ENCODE data around the gene COBL. TPM values are rescaled to one million over a fixed set of nuclear protein-coding genes. Genes with fewer than 3 reads are reported as not detected.

Gene COBL
- total and polyA plus RNA-seq, 2 donors (not counting 3 experiments of a cell fraction or from before 2014, with no cell fraction given): 0.11 TPM; not detected in 1

DNA sequence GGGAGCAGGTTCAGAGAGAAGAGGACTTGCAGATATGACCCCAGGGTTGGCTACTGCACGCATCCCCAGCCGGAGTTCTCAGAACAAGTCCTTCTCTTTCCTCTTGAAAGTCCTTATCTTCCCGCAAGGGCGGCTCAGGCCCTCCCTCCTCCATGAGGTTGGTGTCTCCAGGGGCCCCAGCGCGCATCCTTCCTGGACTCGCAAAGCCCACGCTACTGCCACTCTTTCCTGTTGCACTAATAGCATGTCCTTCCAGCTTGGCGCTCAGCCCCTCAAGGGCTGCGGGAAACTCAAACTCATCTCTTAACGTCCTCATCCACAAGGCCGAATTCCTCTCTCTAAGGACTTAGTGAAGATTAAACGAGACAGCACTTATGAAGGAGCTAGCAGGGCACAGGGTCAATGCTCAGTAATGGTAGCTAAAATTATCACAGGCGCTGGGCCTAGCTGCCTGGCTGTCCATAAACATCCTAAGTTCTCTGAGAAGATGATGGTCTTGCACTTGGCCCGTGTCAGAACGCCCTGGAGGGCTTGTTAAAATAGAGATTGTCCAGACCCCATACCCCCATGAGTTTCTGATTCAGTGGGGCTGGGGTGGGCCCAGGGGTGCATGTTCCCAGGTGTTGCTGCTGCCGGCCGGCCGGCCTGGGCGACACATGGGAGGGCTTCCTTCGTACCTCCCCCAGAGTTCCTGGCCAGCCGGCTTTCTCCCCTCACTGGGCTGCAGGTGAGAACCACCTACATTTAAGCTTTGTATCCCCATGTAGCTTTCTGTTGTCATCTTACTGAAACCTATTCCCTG lies 261.4 kb downstream of the COBL start:
- Histone ChIP-seq H3K79me2 (ENCODE audit: control insufficient read depth, insufficient read depth, low read length) (no peaks in the 10 kb centered on the region), H3K9ac (replicated peaks; ENCODE audit: extremely low read depth, insufficient read depth, low read length) (no peak overlapping the region), H3K4me1 (ENCODE audit: control insufficient read depth, extremely low read depth, insufficient read depth, low read length) (no peaks in the 10 kb centered on the region), H3K36me3 (ENCODE audit: control insufficient read depth in 2 of 2, extremely low read depth in 1 of 2, insufficient read depth in 2 of 2, low read length in 2 of 2) (no peaks in the 10 kb centered on the region), H3K9me1 (replicated peaks; ENCODE audit: control insufficient read depth, extremely low read depth, insufficient read depth, low read length) (no peaks in the 10 kb centered on the region), H3K4me3 (replicated peaks in 1 of 3; ENCODE audit: insufficient read depth in 1 of 3, low read depth in 1 of 3, low read length in 3 of 3) (no peak overlapping the region), H4K20me1 (replicated peaks; ENCODE audit: control insufficient read depth, extremely low read depth, insufficient read depth, low read length) (no peaks in the 10 kb centered on the region), H3K9me3 (replicated peaks; ENCODE audit: control insufficient read depth, insufficient read depth, low read length) (no peaks in the 10 kb centered on the region), H3K27me3 (ENCODE audit: control insufficient read depth in 2 of 2, insufficient read depth in 2 of 2, low read length in 2 of 2) (peaks cover 4 to 8% of the 10 kb centered on the region in 2 experiments), H2AFZ (ENCODE audit: low read depth, low read length) (no peak overlapping the region), H3K27ac (ENCODE audit: insufficient read depth, low read depth, low read length) (no peak overlapping the region), H3K4me2 (ENCODE audit: insufficient read depth, low read length) (no peak overlapping the region)
- no peak for FAIRE-seq
- ChIA-PET CTCF (interaction anchor here (1.5 kb wide), 1 partner anchor 13 kb away, joined by 3 read pairs; no protein-coding TSS in a partner anchor), POLR2A (no interaction called here)
- intact Hi-C loops (cut with micrococcal nuclease): no loop called here
- DNase-seq (ENCODE audit: low read depth, low spot score): no peak
- dilution Hi-C loops (cut with MboI; ENCODE audit: extremely low pct_ligation_motif_present, low sequenced_read_pairs): no loop called here
- no TSS peak for BruUV-seq (replicated peaks)
- TF ChIP-seq, protein P1, sequence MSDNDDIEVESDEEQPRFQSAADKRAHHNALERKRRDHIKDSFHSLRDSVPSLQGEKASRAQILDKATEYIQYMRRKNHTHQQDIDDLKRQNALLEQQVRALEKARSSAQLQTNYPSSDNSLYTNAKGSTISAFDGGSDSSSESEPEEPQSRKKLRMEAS (IDR thresholded peaks at IDR 0.05; ENCODE audit: insufficient read depth, insufficient read length): no peak
- no peak for TF ChIP-seq MYC (IDR thresholded peaks at IDR 0.05; ENCODE audit: low read depth, low read length)
- TF ChIP-seq FOS (IDR thresholded peaks at IDR 0.05; ENCODE audit: borderline replicate concordance, insufficient read depth, low read length): no peak
- no peak for TF ChIP-seq GATA2 (IDR thresholded peaks at IDR 0.05; ENCODE audit: insufficient read depth, insufficient read length, low read depth, low read length)
- TF ChIP-seq POLR2A (IDR thresholded peaks at IDR 0.05; ENCODE audit: low read depth, low read length): no peak
- TF ChIP-seq, protein P2, sequence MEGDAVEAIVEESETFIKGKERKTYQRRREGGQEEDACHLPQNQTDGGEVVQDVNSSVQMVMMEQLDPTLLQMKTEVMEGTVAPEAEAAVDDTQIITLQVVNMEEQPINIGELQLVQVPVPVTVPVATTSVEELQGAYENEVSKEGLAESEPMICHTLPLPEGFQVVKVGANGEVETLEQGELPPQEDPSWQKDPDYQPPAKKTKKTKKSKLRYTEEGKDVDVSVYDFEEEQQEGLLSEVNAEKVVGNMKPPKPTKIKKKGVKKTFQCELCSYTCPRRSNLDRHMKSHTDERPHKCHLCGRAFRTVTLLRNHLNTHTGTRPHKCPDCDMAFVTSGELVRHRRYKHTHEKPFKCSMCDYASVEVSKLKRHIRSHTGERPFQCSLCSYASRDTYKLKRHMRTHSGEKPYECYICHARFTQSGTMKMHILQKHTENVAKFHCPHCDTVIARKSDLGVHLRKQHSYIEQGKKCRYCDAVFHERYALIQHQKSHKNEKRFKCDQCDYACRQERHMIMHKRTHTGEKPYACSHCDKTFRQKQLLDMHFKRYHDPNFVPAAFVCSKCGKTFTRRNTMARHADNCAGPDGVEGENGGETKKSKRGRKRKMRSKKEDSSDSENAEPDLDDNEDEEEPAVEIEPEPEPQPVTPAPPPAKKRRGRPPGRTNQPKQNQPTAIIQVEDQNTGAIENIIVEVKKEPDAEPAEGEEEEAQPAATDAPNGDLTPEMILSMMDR (IDR thresholded peaks at IDR 0.05; ENCODE audit: extremely low read depth in 1 of 2, insufficient read depth in 1 of 2, low read depth in 1 of 2, low read length in 2 of 2): no peak
- no peak for TF ChIP-seq JUN (IDR thresholded peaks at IDR 0.05; ENCODE audit: borderline replicate concordance, insufficient read depth, insufficient read length, low read depth)
- TF ChIP-seq POLR2AphosphoS5 (IDR thresholded peaks at IDR 0.05; ENCODE audit: insufficient read depth, low read depth, low read length): no peak
- no peak for TF ChIP-seq EZH2 (IDR thresholded peaks at IDR 0.05; ENCODE audit: borderline replicate concordance, low read depth, low read length, severe bottlenecking)
